ENCODE data around the gene TMUB1. TPM values are rescaled to one million over a fixed set of nuclear protein-coding genes. Genes with fewer than 3 reads are reported as not detected.

TMUB1 gene
- total and polyA plus RNA-seq, 2 donors (not counting 1 experiment from before 2014, with no cell fraction given), result 49.2 to 102 TPM

DNA sequence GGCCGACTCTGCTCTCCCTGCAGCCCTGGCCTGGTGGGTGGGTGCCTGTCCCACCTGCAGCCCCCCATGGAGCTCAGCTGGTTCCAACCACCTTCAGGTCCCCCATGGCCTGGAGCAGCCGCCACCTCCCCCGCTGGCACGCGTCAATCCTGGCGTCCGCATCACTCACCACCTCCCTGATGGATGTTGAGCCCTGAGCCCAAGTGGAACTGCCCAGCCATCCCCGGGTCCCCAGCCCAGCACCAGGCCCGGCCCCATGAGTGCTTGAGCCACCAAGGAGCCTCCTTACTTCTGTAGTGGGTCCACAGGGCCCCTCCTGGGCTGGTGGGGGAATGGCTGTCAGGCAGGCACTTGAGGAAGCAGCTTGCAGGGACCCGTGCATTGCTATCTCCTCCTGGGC, 17.6 kb upstream of the TMUB1 start:
- H3K79me2 ChIP-seq (ENCODE audit: control insufficient read depth, insufficient read depth, low read length), result no peaks in the 10 kb centered on the region
- CTCF ChIA-PET, result interaction anchor here (1.1 kb wide), 1 partner anchor 10 kb away, joined by 5 read pairs; no protein-coding TSS in a partner anchor
- Mint-ChIP-seq H3K27me3 (peaks cover 10% of the 10 kb centered on the region), H3K4me1 (no peaks in the 10 kb centered on the region), H3K4me3 (no peak overlapping the region), H3K27ac (no peak overlapping the region), H3K9me3 (ENCODE audit: insufficient read depth) (no peaks in the 10 kb centered on the region)
- TF ChIP-seq, protein P1, sequence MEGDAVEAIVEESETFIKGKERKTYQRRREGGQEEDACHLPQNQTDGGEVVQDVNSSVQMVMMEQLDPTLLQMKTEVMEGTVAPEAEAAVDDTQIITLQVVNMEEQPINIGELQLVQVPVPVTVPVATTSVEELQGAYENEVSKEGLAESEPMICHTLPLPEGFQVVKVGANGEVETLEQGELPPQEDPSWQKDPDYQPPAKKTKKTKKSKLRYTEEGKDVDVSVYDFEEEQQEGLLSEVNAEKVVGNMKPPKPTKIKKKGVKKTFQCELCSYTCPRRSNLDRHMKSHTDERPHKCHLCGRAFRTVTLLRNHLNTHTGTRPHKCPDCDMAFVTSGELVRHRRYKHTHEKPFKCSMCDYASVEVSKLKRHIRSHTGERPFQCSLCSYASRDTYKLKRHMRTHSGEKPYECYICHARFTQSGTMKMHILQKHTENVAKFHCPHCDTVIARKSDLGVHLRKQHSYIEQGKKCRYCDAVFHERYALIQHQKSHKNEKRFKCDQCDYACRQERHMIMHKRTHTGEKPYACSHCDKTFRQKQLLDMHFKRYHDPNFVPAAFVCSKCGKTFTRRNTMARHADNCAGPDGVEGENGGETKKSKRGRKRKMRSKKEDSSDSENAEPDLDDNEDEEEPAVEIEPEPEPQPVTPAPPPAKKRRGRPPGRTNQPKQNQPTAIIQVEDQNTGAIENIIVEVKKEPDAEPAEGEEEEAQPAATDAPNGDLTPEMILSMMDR (IDR thresholded peaks at IDR 0.05), result no peak
- TF ChIP-seq EZH2 (IDR thresholded peaks at IDR 0.05; ENCODE audit: borderline replicate concordance, insufficient read depth, low read depth, low read length, poor library complexity, severe bottlenecking), result no peak
- H4K20me1 ChIP-seq (ENCODE audit: control insufficient read depth, insufficient read depth, low read length, poor library complexity, severe bottlenecking), result no peaks in the 10 kb centered on the region
- WGBS (ENCODE audit: insufficient coverage), result 97% methylated on average over 8 of the region's 10 CpGs
- ATAC-seq (ENCODE audit: low read depth) (no peak), DNase-seq (no peak)
- H3K27me3 ChIP-seq (replicated peaks in 1 of 4; ENCODE audit: control extremely low read depth in 1 of 4, control insufficient read depth in 3 of 4, insufficient read depth in 4 of 4, low read length in 3 of 4), result peaks cover 0 to 2% (median 0%) of the 10 kb centered on the region in 4 experiments
- H3K4me1 ChIP-seq (ENCODE audit: control insufficient read depth in 2 of 2, insufficient read depth in 2 of 2, low read length in 2 of 2), result no peaks in the 10 kb centered on the region
- POLR2A ChIA-PET, result no interaction called here
- intact Hi-C loops (cut with micrococcal nuclease), result no loop called here
- H3K27ac ChIP-seq (ENCODE audit: low read length in 2 of 2), result no peak overlapping the region
- no peaks in the 10 kb centered on the region for H3K9me3 ChIP-seq (ENCODE audit: control extremely low read depth in 1 of 3, control insufficient read depth in 2 of 3, insufficient read depth in 1 of 3, low read length in 2 of 3)
- no peak overlapping the region for H3K9ac ChIP-seq (ENCODE audit: low read length)
- H3K4me2 ChIP-seq (replicated peaks; ENCODE audit: low read depth, low read length, poor library complexity, severe bottlenecking), result no peak overlapping the region
- no peak overlapping the region for H2AFZ ChIP-seq (ENCODE audit: insufficient read depth, low read depth, low read length, poor library complexity, severe bottlenecking)
- no peaks in the 10 kb centered on the region for H3K36me3 ChIP-seq (replicated peaks in 1 of 2; ENCODE audit: control extremely low read depth in 1 of 2, control insufficient read depth in 1 of 2, extremely low read depth in 1 of 2, insufficient read depth in 2 of 2, low read length in 1 of 2)
- no peak overlapping the region for H3K4me3 ChIP-seq (ENCODE audit: control extremely low read depth in 1 of 5, extremely low read depth in 1 of 5, insufficient read depth in 1 of 5, low read depth in 2 of 5, low read length in 4 of 5)

GRCh38 chr7:151099486-151100211, 16.4 kb upstream of the TMUB1 start:
- Histone ChIP-seq H3K27me3 (replicated peaks in 1 of 4; ENCODE audit: control extremely low read depth in 1 of 4, control insufficient read depth in 3 of 4, insufficient read depth in 4 of 4, low read length in 3 of 4) (peaks cover 0 to 2% (median 0%) of the 10 kb centered on the region in 4 experiments), H4K20me1 (ENCODE audit: control insufficient read depth, insufficient read depth, low read length, poor library complexity, severe bottlenecking) (no peaks in the 10 kb centered on the region), H3K27ac (ENCODE audit: low read length in 2 of 2) (no peak overlapping the region), H3K9ac (ENCODE audit: low read length) (no peak overlapping the region), H3K36me3 (replicated peaks in 1 of 2; ENCODE audit: control extremely low read depth in 1 of 2, control insufficient read depth in 1 of 2, extremely low read depth in 1 of 2, insufficient read depth in 2 of 2, low read length in 1 of 2) (no peaks in the 10 kb centered on the region), H3K4me1 (ENCODE audit: control insufficient read depth in 2 of 2, insufficient read depth in 2 of 2, low read length in 2 of 2) (no peaks in the 10 kb centered on the region), H3K9me3 (ENCODE audit: control extremely low read depth in 1 of 3, control insufficient read depth in 2 of 3, insufficient read depth in 1 of 3, low read length in 2 of 3) (no peaks in the 10 kb centered on the region), H2AFZ (ENCODE audit: insufficient read depth, low read depth, low read length, poor library complexity, severe bottlenecking) (no peak overlapping the region), H3K4me2 (replicated peaks; ENCODE audit: low read depth, low read length, poor library complexity, severe bottlenecking) (no peak overlapping the region), H3K4me3 (ENCODE audit: control extremely low read depth in 1 of 5, extremely low read depth in 1 of 5, insufficient read depth in 1 of 5, low read depth in 2 of 5, low read length in 4 of 5) (no peak overlapping the region), H3K79me2 (ENCODE audit: control insufficient read depth, insufficient read depth, low read length) (no peaks in the 10 kb centered on the region)
- DNase-seq, result no peak
- POLR2A ChIA-PET, result no interaction called here
- CTCF ChIA-PET, result no interaction called here
- intact Hi-C loops (cut with micrococcal nuclease), result no loop called here
- no peak overlapping the region for H3K4me3 Mint-ChIP-seq
- ATAC-seq (ENCODE audit: low read depth), result no peak
- H3K4me1 Mint-ChIP-seq, result no peaks in the 10 kb centered on the region
- H3K9me3 Mint-ChIP-seq (ENCODE audit: insufficient read depth), result no peaks in the 10 kb centered on the region
- TF ChIP-seq EZH2 (IDR thresholded peaks at IDR 0.05; ENCODE audit: borderline replicate concordance, insufficient read depth, low read depth, low read length, poor library complexity, severe bottlenecking), result no peak
- TF ChIP-seq, protein P1 (IDR thresholded peaks at IDR 0.05), result no peak
- WGBS (ENCODE audit: insufficient coverage), result 97% methylated on average over 18 of the region's 20 CpGs
- peaks cover 10% of the 10 kb centered on the region for H3K27me3 Mint-ChIP-seq
- H3K27ac Mint-ChIP-seq, result no peak overlapping the region

All from B cell (primary cell).